ENCODE measurements around the gene RSAD1. TPM values are rescaled to one million over a fixed set of nuclear protein-coding genes. Genes with fewer than 3 reads are reported as not detected.

The RSAD1 gene
- 25.9 TPM for total RNA-seq (ENCODE audit: unreplicated experiment)
- long read RNA-seq, transcript RSAD1-201 (9 exons, 2,528 nt): major isoform, 16 of 20 reads
- long read RNA-seq, partial matches to known transcripts: 0 of 20 reads
- long read RNA-seq, other reads (novel, unspliced or antisense): 4 of 20 reads

GRCh38 chr17:50478391-50479381 lies at the start of gene RSAD1:
RSAD1 (plus strand) TSS chr17:50478860; CDS start chr17:50478885, 25 bp downstream.
- Mint-ChIP-seq H3K36me3 (ENCODE audit: low read depth, unreplicated experiment) (peaks cover 15% of the 10 kb centered on the region), H3K4me1 (ENCODE audit: unreplicated experiment) (peaks cover 5% of the 10 kb centered on the region), H3K27ac (ENCODE audit: unreplicated experiment) (peak within 1 kb of the TSS; percentile 77), H3K27me3 (ENCODE audit: unreplicated experiment) (peaks cover 8% of the 10 kb centered on the region), H3K9me3 (ENCODE audit: unreplicated experiment) (no peaks in the 10 kb centered on the region), H3K4me3 (ENCODE audit: unreplicated experiment) (peak within 1 kb of the TSS; percentile 93)
- DNase-seq (ENCODE audit: low spot score): peak; percentile 87
- peak; percentile 86 for TF ChIP-seq CTCF (IDR thresholded peaks at IDR 0.05; ENCODE audit: unreplicated experiment)

GRCh38 chr17:50429793-50430192 lies 48.9 kb upstream of the RSAD1 start:
- H3K4me3 Mint-ChIP-seq (ENCODE audit: unreplicated experiment): no peak overlapping the region
- H3K27me3 Mint-ChIP-seq (ENCODE audit: unreplicated experiment): peaks cover 5% of the 10 kb centered on the region
- no peak overlapping the region for H3K27ac Mint-ChIP-seq (ENCODE audit: unreplicated experiment)
- no peaks in the 10 kb centered on the region for H3K9me3 Mint-ChIP-seq (ENCODE audit: unreplicated experiment)
- no peak for TF ChIP-seq CTCF (IDR thresholded peaks at IDR 0.05; ENCODE audit: unreplicated experiment)
- no peak for DNase-seq (ENCODE audit: low spot score)
- peaks cover 15% of the 10 kb centered on the region for H3K4me1 Mint-ChIP-seq (ENCODE audit: unreplicated experiment)
- H3K36me3 Mint-ChIP-seq (ENCODE audit: low read depth, unreplicated experiment): peaks cover 8% of the 10 kb centered on the region

- no peak for TF ChIP-seq CTCF (IDR thresholded peaks at IDR 0.05; ENCODE audit: unreplicated experiment)
- H3K36me3 Mint-ChIP-seq (ENCODE audit: low read depth, unreplicated experiment): peaks cover 8% of the 10 kb centered on the region
- H3K9me3 Mint-ChIP-seq (ENCODE audit: unreplicated experiment): no peaks in the 10 kb centered on the region
- peaks cover 13% of the 10 kb centered on the region for H3K4me1 Mint-ChIP-seq (ENCODE audit: unreplicated experiment)
- no peak for DNase-seq (ENCODE audit: low spot score)
- H3K27ac Mint-ChIP-seq (ENCODE audit: unreplicated experiment): no peak overlapping the region
- peaks cover 3% of the 10 kb centered on the region for H3K27me3 Mint-ChIP-seq (ENCODE audit: unreplicated experiment)
- no peak overlapping the region for H3K4me3 Mint-ChIP-seq (ENCODE audit: unreplicated experiment)
Measured at GRCh38 chr17:50430821-50431618, 47.6 kb upstream of the RSAD1 start.

GRCh38 chr17:50432125-50432762 lies 46.4 kb upstream of the RSAD1 start:
- Mint-ChIP-seq H3K4me3 (ENCODE audit: unreplicated experiment) (no peak overlapping the region), H3K9me3 (ENCODE audit: unreplicated experiment) (no peaks in the 10 kb centered on the region), H3K27me3 (ENCODE audit: unreplicated experiment) (no peaks in the 10 kb centered on the region), H3K4me1 (ENCODE audit: unreplicated experiment) (peaks cover 7% of the 10 kb centered on the region), H3K36me3 (ENCODE audit: low read depth, unreplicated experiment) (peaks cover 8% of the 10 kb centered on the region), H3K27ac (ENCODE audit: unreplicated experiment) (no peak overlapping the region)
- TF ChIP-seq CTCF (IDR thresholded peaks at IDR 0.05; ENCODE audit: unreplicated experiment): no peak
- DNase-seq (ENCODE audit: low spot score): no peak
